ENCODE results near the gene GBGT1. TPM values are rescaled to one million over a fixed set of nuclear protein-coding genes. Genes with fewer than 3 reads are reported as not detected.

GBGT1 gene
- total and polyA plus RNA-seq, 2 of the 4 experiments (the other 2 are of a cell fraction): 1.8 to 3.2 TPM

GRCh38 chr9:133200631-133201030 is 36.9 kb upstream of the GBGT1 start:
- ChIA-PET CTCF (no interaction called here), POLR2A (ENCODE audit: unreplicated experiment) (no interaction called here)
- dilution Hi-C loops (cut with HindIII; ENCODE audit: low sequenced_read_pairs, unreplicated experiment): no loop called here
- no peak overlapping the region for H3K56ac ChIP-seq (ENCODE audit: extremely low read depth, insufficient read depth, low read length)
- in situ Hi-C loops (cut with MboI; ENCODE audit: low sequenced_read_pairs): no loop called here
- H3K27ac ChIP-seq (ENCODE audit: insufficient read depth, low read length): no peak overlapping the region
- no peak overlapping the region for H2BK5ac ChIP-seq (ENCODE audit: low read depth, low read length, poor library complexity, severe bottlenecking)
- intact Hi-C loops (cut with micrococcal nuclease): no loop called here
- no peak overlapping the region for H3K18ac ChIP-seq (ENCODE audit: low read depth, low read length)
- no peak overlapping the region for H3K14ac ChIP-seq (replicated peaks; ENCODE audit: low read depth, low read length)
- no peak overlapping the region for H3K9ac ChIP-seq (ENCODE audit: low read depth, low read length)
- H3K9me1 ChIP-seq (ENCODE audit: insufficient read depth, low read length): no peaks in the 10 kb centered on the region
- H2AFZ ChIP-seq (replicated peaks; ENCODE audit: low read length, poor library complexity): no peak overlapping the region
- H2AK9ac ChIP-seq (replicated peaks; ENCODE audit: low read depth, low read length, poor library complexity): no peak overlapping the region
- H4K20me1 ChIP-seq (ENCODE audit: insufficient read depth, low read length): no peaks in the 10 kb centered on the region
- no peak overlapping the region for H4K5ac ChIP-seq (ENCODE audit: low read depth, low read length)
- H2AK5ac ChIP-seq (ENCODE audit: low read depth, low read length): no peak overlapping the region
- H3K36me3 ChIP-seq (ENCODE audit: control insufficient read depth, insufficient read depth, low read length): no peaks in the 10 kb centered on the region
- H3K4ac ChIP-seq (ENCODE audit: low read depth, low read length): no peak overlapping the region
- no peak overlapping the region for H2BK20ac ChIP-seq (ENCODE audit: low read depth, low read length)
- no TSS peak for BruUV-seq (replicated peaks)
- 0 out of 2 replicates have a peak, but pooled peaks cover 1% of the 10 kb centered on the region for H3K9me3 ChIP-seq (ENCODE audit: control insufficient read depth, insufficient read depth, low read length)
- no peak overlapping the region for H3K23ac ChIP-seq (ENCODE audit: low read depth, low read length)
- DNase-seq (no peak), ATAC-seq (ENCODE audit: low read depth) (no peak)
- H3K4me1 ChIP-seq (ENCODE audit: control insufficient read depth, insufficient read depth, low read length): no peaks in the 10 kb centered on the region
- no peak overlapping the region for H2BK120ac ChIP-seq (ENCODE audit: low read depth, low read length)
- no peak overlapping the region for H3K4me2 ChIP-seq (ENCODE audit: low read depth, low read length)
- H3K27me3 ChIP-seq (ENCODE audit: control insufficient read depth, insufficient read depth, low read length): peaks cover 29% of the 10 kb centered on the region
- H2BK15ac ChIP-seq (ENCODE audit: low read depth, low read length): no peak overlapping the region
- TF ChIP-seq NFE2L2 (IDR thresholded peaks at IDR 0.05; ENCODE audit: low read depth, low read length) (no peak), SMC3 (IDR thresholded peaks at IDR 0.05; ENCODE audit: low read depth, low read length) (no peak), CTCF (conservative IDR thresholded peaks at IDR 0.05; ENCODE audit: low read depth, low read length) (no peak), MAFK (IDR thresholded peaks at IDR 0.05; ENCODE audit: low read depth, low read length) (no peak), CHD1 (IDR thresholded peaks at IDR 0.05; ENCODE audit: low read depth, low read length) (no peak), CEBPB (IDR thresholded peaks at IDR 0.05; ENCODE audit: low read depth, low read length) (no peak), MAZ (IDR thresholded peaks at IDR 0.05; ENCODE audit: borderline replicate concordance, low read depth, low read length) (no peak), RCOR1 (IDR thresholded peaks at IDR 0.05; ENCODE audit: insufficient replicate concordance, low read length) (no peak), RAD21 (IDR thresholded peaks at IDR 0.05; ENCODE audit: low read length) (no peak), FOS (IDR thresholded peaks at IDR 0.05; ENCODE audit: low read depth, low read length) (no peak), POLR2A (IDR thresholded peaks at IDR 0.05; ENCODE audit: low read depth, low read length) (no peak), ELK1 (IDR thresholded peaks at IDR 0.05; ENCODE audit: borderline replicate concordance, low read depth, low read length) (no peak), RFX5 (IDR thresholded peaks at IDR 0.05; ENCODE audit: low read depth, low read length) (no peak), BHLHE40 (IDR thresholded peaks at IDR 0.05; ENCODE audit: low read depth, low read length) (no peak)
- TF ChIP-seq, protein P1, sequence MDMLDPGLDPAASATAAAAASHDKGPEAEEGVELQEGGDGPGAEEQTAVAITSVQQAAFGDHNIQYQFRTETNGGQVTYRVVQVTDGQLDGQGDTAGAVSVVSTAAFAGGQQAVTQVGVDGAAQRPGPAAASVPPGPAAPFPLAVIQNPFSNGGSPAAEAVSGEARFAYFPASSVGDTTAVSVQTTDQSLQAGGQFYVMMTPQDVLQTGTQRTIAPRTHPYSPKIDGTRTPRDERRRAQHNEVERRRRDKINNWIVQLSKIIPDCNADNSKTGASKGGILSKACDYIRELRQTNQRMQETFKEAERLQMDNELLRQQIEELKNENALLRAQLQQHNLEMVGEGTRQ (IDR thresholded peaks at IDR 0.05; ENCODE audit: low read depth, low read length): no peak
- 90% methylated on average over 2 of the region's 17 CpGs; no CpG with 5 or more reads in 1 of the 2 experiments for WGBS, 2 experiments (ENCODE audit: extremely low coverage in 2 of 2, insufficient read length in 1 of 2)
- no peak overlapping the region for H3K4me3 ChIP-seq (ENCODE audit: insufficient read depth, low read depth, low read length)
- H3K79me1 ChIP-seq (ENCODE audit: low read depth in 1 of 2, low read length in 2 of 2): no peaks in the 10 kb centered on the region
- H4K91ac ChIP-seq (ENCODE audit: insufficient read depth, low read depth, low read length): no peak overlapping the region
- no peak overlapping the region for H4K8ac ChIP-seq (ENCODE audit: low read depth in 2 of 2, low read length in 2 of 2)
